Measurements from ENCODE around the gene FAM241B. TPM values are rescaled to one million over a fixed set of nuclear protein-coding genes. Genes with fewer than 3 reads are reported as not detected.

The FAM241B gene
- polyA plus RNA-seq, 1 of the 3 experiments (the other 2 are of a cell fraction), result 16.0 TPM

DNA sequence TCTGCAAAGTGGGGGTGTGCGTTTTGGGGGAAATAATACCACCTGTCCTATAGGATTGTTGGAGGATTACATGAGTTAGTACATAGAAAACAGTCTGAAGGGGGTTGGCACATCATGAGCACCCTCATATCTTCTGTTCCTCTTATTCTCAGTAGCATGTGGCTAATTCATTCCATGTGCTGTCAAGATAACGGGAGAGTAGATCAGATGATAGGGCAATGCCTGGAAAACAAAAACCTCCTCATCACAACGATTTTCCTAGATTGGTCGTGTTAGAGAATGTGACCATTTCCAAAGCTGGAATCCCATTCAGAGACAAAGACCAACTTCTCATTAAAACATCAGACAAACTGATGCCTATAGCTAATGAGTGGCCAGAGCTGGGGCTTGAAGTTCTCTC is 50.6 kb downstream of the FAM241B start:
- Histone ChIP-seq H3K36me3 (replicated peaks in 1 of 2; ENCODE audit: control insufficient read depth in 1 of 2, insufficient read depth in 2 of 2, low read length in 1 of 2) (no peaks in the 10 kb centered on the region), H3K9me2 (no peaks in the 10 kb centered on the region), H3K4me1 (ENCODE audit: control insufficient read depth in 1 of 2, insufficient read depth in 2 of 2, low read depth in 1 of 2, low read length in 1 of 2) (peaks cover 0 to 46% of the 10 kb centered on the region in 2 experiments; a peak in 2 of 4 replicates), H3K9me3 (no peaks in the 10 kb centered on the region), H3K79me2 (ENCODE audit: insufficient read depth) (no peaks in the 10 kb centered on the region), H3F3A (replicated peaks; ENCODE audit: insufficient read depth) (no peaks in the 10 kb centered on the region), H3K4me3 (ENCODE audit: low read depth in 2 of 2, low read length in 1 of 2) (no peak overlapping the region), H3K4me2 (no peak overlapping the region), H2AFZ (ENCODE audit: low read depth) (no peak overlapping the region), H3K27me3 (ENCODE audit: insufficient read depth) (peaks cover 60% of the 10 kb centered on the region), H3K27ac (ENCODE audit: low read depth in 2 of 2, low read length in 1 of 2) (no peak overlapping the region), H4K20me1 (ENCODE audit: insufficient read depth) (no peaks in the 10 kb centered on the region), H3K9ac (no peak overlapping the region)
- WGBS (ENCODE audit: low lambda C conversion rate), result 7% methylated on average over 4 of the region's 4 CpGs
- TF ChIP-seq CHD2 (IDR thresholded peaks at IDR 0.05; ENCODE audit: low read length, partially characterized antibody), result peak; percentile 67
- TF ChIP-seq GATA2 (CRISPR knock-in tag; IDR thresholded peaks at IDR 0.05), result peak; percentile 95
- TF ChIP-seq TCF12 (IDR thresholded peaks at IDR 0.05), result no peak; the same call in 1 of the 2 replicates
- TF ChIP-seq EP300 (IDR thresholded peaks at IDR 0.05; ENCODE audit: borderline replicate concordance in 1 of 2, low read depth in 1 of 2, low read length in 1 of 2), result peak in 1 of 2 experiments; percentile 55; a peak in 2 of 4 replicates
- TF ChIP-seq MXI1 (IDR thresholded peaks at IDR 0.05; ENCODE audit: low read depth, low read length), result peak; percentile 68; the same call in 1 of the 2 replicates
- TF ChIP-seq, protein P1, sequence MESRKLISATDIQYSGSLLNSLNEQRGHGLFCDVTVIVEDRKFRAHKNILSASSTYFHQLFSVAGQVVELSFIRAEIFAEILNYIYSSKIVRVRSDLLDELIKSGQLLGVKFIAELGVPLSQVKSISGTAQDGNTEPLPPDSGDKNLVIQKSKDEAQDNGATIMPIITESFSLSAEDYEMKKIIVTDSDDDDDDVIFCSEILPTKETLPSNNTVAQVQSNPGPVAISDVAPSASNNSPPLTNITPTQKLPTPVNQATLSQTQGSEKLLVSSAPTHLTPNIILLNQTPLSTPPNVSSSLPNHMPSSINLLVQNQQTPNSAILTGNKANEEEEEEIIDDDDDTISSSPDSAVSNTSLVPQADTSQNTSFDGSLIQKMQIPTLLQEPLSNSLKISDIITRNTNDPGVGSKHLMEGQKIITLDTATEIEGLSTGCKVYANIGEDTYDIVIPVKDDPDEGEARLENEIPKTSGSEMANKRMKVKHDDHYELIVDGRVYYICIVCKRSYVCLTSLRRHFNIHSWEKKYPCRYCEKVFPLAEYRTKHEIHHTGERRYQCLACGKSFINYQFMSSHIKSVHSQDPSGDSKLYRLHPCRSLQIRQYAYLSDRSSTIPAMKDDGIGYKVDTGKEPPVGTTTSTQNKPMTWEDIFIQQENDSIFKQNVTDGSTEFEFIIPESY (IDR thresholded peaks at IDR 0.05; ENCODE audit: borderline replicate concordance, low read depth), result no peak
- TF ChIP-seq GABPA (IDR thresholded peaks at IDR 0.05; ENCODE audit: low read depth), result no peak
- TF ChIP-seq RAD21 (IDR thresholded peaks at IDR 0.05; ENCODE audit: low read length), result 0 out of 2 replicates have a peak, but pooled peaks have one; percentile 6
- peak; percentile 88 for TF ChIP-seq RCOR1 (IDR thresholded peaks at IDR 0.05; ENCODE audit: low read length)
- ChIA-PET CTCF (interaction anchor here (1.0 to 8.8 kb wide), 7 partner anchors 16 to 234 kb away, joined by 3 to 70 read pairs (median 4); no protein-coding TSS in a partner anchor), POLR2A (interaction anchor here (0.5 kb wide), 1 partner anchor 141 kb away, joined by 4 read pairs; no protein-coding TSS in a partner anchor)
- peak; percentile 49 for DNase-seq

GRCh38 chr10:69681436-69681835 is 51.4 kb downstream of the FAM241B start:
- no peak for DNase-seq
- Histone ChIP-seq H3K9me3 (no peaks in the 10 kb centered on the region), H3K4me1 (ENCODE audit: control insufficient read depth in 1 of 2, insufficient read depth in 2 of 2, low read depth in 1 of 2, low read length in 1 of 2) (peaks cover 0 to 54% of the 10 kb centered on the region in 2 experiments; a peak in 2 of 4 replicates), H3K27ac (ENCODE audit: low read depth in 2 of 2, low read length in 1 of 2) (no peak overlapping the region), H3K4me3 (ENCODE audit: low read depth in 2 of 2, low read length in 1 of 2) (no peak overlapping the region), H3K79me2 (ENCODE audit: insufficient read depth) (no peaks in the 10 kb centered on the region), H3K9ac (no peak overlapping the region), H3K36me3 (replicated peaks in 1 of 2; ENCODE audit: control insufficient read depth in 1 of 2, insufficient read depth in 2 of 2, low read length in 1 of 2) (no peaks in the 10 kb centered on the region), H3K9me2 (no peaks in the 10 kb centered on the region), H3F3A (replicated peaks; ENCODE audit: insufficient read depth) (no peaks in the 10 kb centered on the region), H3K4me2 (no peak overlapping the region), H4K20me1 (ENCODE audit: insufficient read depth) (no peaks in the 10 kb centered on the region), H2AFZ (ENCODE audit: low read depth) (no peak overlapping the region), H3K27me3 (ENCODE audit: insufficient read depth) (peaks cover 52% of the 10 kb centered on the region)
- WGBS (ENCODE audit: low lambda C conversion rate), result 48% methylated on average over 5 of the region's 6 CpGs
- ChIA-PET CTCF (interaction anchor here (0.8 to 8.8 kb wide), 6 partner anchors 15 to 37 kb away, joined by 3 to 70 read pairs (median 5); no protein-coding TSS in a partner anchor), POLR2A (no interaction called here)
- TF ChIP-seq POLR2AphosphoS5 (IDR thresholded peaks at IDR 0.05; ENCODE audit: low read depth, low read length) (no peak), MXI1 (IDR thresholded peaks at IDR 0.05; ENCODE audit: low read depth, low read length) (no peak), JUND (IDR thresholded peaks at IDR 0.05) (no peak), CTCF (IDR thresholded peaks at IDR 0.05) (no peak)

Data from SK-N-SH (cell line).